Activated CD4-positive, alpha-beta T cell treated with anti-CD3 and anti-CD28 coated beads, Interleukin-2, amount 10 ng/mL, durations not matched to agents 24 days and 14 days (primary cell): Measurements from ENCODE around the gene CABLES1. TPM values are rescaled to one million over a fixed set of nuclear protein-coding genes. Genes with fewer than 3 reads are reported as not detected.

Experiments
- DNase-seq: peaks from one replicate; pipeline ENCODE4 v3.0.0; 2022
- H3K27ac Mint-ChIP-seq: one replicate; pipeline ENCODE4 v1.8.0; 2022; ENCODE audit warnings: mild to moderate bottlenecking, mixed read lengths
- H3K27me3 Mint-ChIP-seq: one replicate; pipeline ENCODE4 v1.8.0; 2022; ENCODE audit warnings: mixed read lengths
- H3K36me3 Mint-ChIP-seq: one replicate; pipeline ENCODE4 v1.8.0; 2022; ENCODE audit warnings: low read depth, mild to moderate bottlenecking, mixed read lengths
- H3K4me1 Mint-ChIP-seq: one replicate; pipeline ENCODE4 v1.8.0; 2021; ENCODE audit warnings: mixed read lengths
- H3K4me3 Mint-ChIP-seq: one replicate; pipeline ENCODE4 v1.8.0; 2022; ENCODE audit warnings: mild to moderate bottlenecking, moderate library complexity, mixed read lengths
- H3K9me3 Mint-ChIP-seq: one replicate; pipeline ENCODE4 v1.8.0; 2021; ENCODE audit warnings: mixed read lengths
- intact Hi-C: fragments of 100-400 bp; cut with micrococcal nuclease; formaldehyde crosslinking; loops from one replicate; pipeline ENCODE4 v1.15.1; 2023
- total RNA-seq: library from RNA; stranded (reverse); gene quantifications from 2 replicates; pipeline ENCODE4 v1.2.3, GENCODE V29; 2022

The CABLES1 gene
- total RNA-seq, 1 donor from 2014 or later, result 6.4 TPM

GRCh38 chr18:23269928-23270327 lies 134.6 kb downstream of the CABLES1 start:
- intact Hi-C loops, result no loop called here
- no peak for DNase-seq
- Mint-ChIP-seq H3K27me3 (no peaks in the 10 kb centered on the region), H3K9me3 (peaks cover 19% of the 10 kb centered on the region), H3K36me3 (peaks cover 10% of the 10 kb centered on the region), H3K27ac (no peak overlapping the region), H3K4me1 (peaks cover 24% of the 10 kb centered on the region), H3K4me3 (no peak overlapping the region)

- intact Hi-C loops, result no loop called here
- Mint-ChIP-seq H3K9me3 (peaks cover 19% of the 10 kb centered on the region), H3K36me3 (peaks cover 10% of the 10 kb centered on the region), H3K27ac (no peak overlapping the region), H3K4me1 (peaks cover 24% of the 10 kb centered on the region), H3K4me3 (no peak overlapping the region), H3K27me3 (no peaks in the 10 kb centered on the region)
- no peak for DNase-seq
Measured at GRCh38 chr18:23270986-23271680, 135.8 kb downstream of the CABLES1 start.

- DNase-seq, result no peak
- peaks cover 17% of the 10 kb centered on the region for H3K4me1 Mint-ChIP-seq
- H3K4me3 Mint-ChIP-seq, result no peak overlapping the region
- no peaks in the 10 kb centered on the region for H3K27me3 Mint-ChIP-seq
- intact Hi-C loops, result no loop called here
- peaks cover 24% of the 10 kb centered on the region for H3K9me3 Mint-ChIP-seq
- no peak overlapping the region for H3K27ac Mint-ChIP-seq
- H3K36me3 Mint-ChIP-seq, result peaks cover 13% of the 10 kb centered on the region
Measured at GRCh38 chr18:23272498-23273232, 137.4 kb downstream of the CABLES1 start.

- Mint-ChIP-seq H3K36me3 (peaks cover 11% of the 10 kb centered on the region), H3K27me3 (no peaks in the 10 kb centered on the region), H3K4me3 (no peak overlapping the region), H3K4me1 (peaks cover 12% of the 10 kb centered on the region), H3K9me3 (peaks cover 29% of the 10 kb centered on the region), H3K27ac (no peak overlapping the region)
- intact Hi-C loops, result no loop called here
- no peak for DNase-seq
Measured at GRCh38 chr18:23273443-23273966, 138.2 kb downstream of the CABLES1 start.

- Mint-ChIP-seq H3K4me1 (peaks cover 8% of the 10 kb centered on the region), H3K27ac (no peak overlapping the region), H3K4me3 (no peak overlapping the region), H3K36me3 (peaks cover 4% of the 10 kb centered on the region), H3K9me3 (peaks cover 22% of the 10 kb centered on the region), H3K27me3 (no peaks in the 10 kb centered on the region)
- no peak for DNase-seq
- intact Hi-C loops, result no loop called here
Measured at GRCh38 chr18:23274638-23275482, 139.6 kb downstream of the CABLES1 start.

- no peak overlapping the region for H3K27ac Mint-ChIP-seq
- H3K4me3 Mint-ChIP-seq, result no peak overlapping the region
- H3K36me3 Mint-ChIP-seq, result peaks cover 4% of the 10 kb centered on the region
- H3K27me3 Mint-ChIP-seq, result no peaks in the 10 kb centered on the region
- intact Hi-C loops, result no loop called here
- DNase-seq, result no peak
- H3K9me3 Mint-ChIP-seq, result peaks cover 15% of the 10 kb centered on the region
- H3K4me1 Mint-ChIP-seq, result peaks cover 8% of the 10 kb centered on the region
Measured at GRCh38 chr18:23276451-23276850, 141.2 kb downstream of the CABLES1 start.

- no peak for DNase-seq
- no peak overlapping the region for H3K4me3 Mint-ChIP-seq
- no peaks in the 10 kb centered on the region for H3K27me3 Mint-ChIP-seq
- H3K9me3 Mint-ChIP-seq, result peaks cover 10% of the 10 kb centered on the region
- H3K36me3 Mint-ChIP-seq, result peaks cover 4% of the 10 kb centered on the region
- intact Hi-C loops, result no loop called here
- no peak overlapping the region for H3K27ac Mint-ChIP-seq
- H3K4me1 Mint-ChIP-seq, result peaks cover 9% of the 10 kb centered on the region
Measured at GRCh38 chr18:23277399-23277798, 142.1 kb downstream of the CABLES1 start.

- intact Hi-C loops, result no loop called here
- H3K27me3 Mint-ChIP-seq, result no peaks in the 10 kb centered on the region
- H3K9me3 Mint-ChIP-seq, result peaks cover 10% of the 10 kb centered on the region
- no peak for DNase-seq
- peaks cover 15% of the 10 kb centered on the region for H3K4me1 Mint-ChIP-seq
- no peak overlapping the region for H3K27ac Mint-ChIP-seq
- no peak overlapping the region for H3K4me3 Mint-ChIP-seq
- H3K36me3 Mint-ChIP-seq, result peaks cover 4% of the 10 kb centered on the region
Measured at GRCh38 chr18:23279931-23280330, 144.6 kb downstream of the CABLES1 start.

GRCh38 chr18:23280844-23281243 lies 145.6 kb downstream of the CABLES1 start:
- peaks cover 4% of the 10 kb centered on the region for H3K36me3 Mint-ChIP-seq
- peaks cover 10% of the 10 kb centered on the region for H3K9me3 Mint-ChIP-seq
- H3K4me3 Mint-ChIP-seq, result no peak overlapping the region
- intact Hi-C loops, result no loop called here
- no peaks in the 10 kb centered on the region for H3K27me3 Mint-ChIP-seq
- no peak overlapping the region for H3K27ac Mint-ChIP-seq
- peaks cover 20% of the 10 kb centered on the region for H3K4me1 Mint-ChIP-seq
- DNase-seq, result no peak

- H3K9me3 Mint-ChIP-seq, result peaks cover 10% of the 10 kb centered on the region
- H3K4me1 Mint-ChIP-seq, result peaks cover 20% of the 10 kb centered on the region
- no peaks in the 10 kb centered on the region for H3K27me3 Mint-ChIP-seq
- peaks cover 4% of the 10 kb centered on the region for H3K36me3 Mint-ChIP-seq
- no peak overlapping the region for H3K27ac Mint-ChIP-seq
- intact Hi-C loops, result no loop called here
- H3K4me3 Mint-ChIP-seq, result no peak overlapping the region
- DNase-seq, result no peak
Measured at GRCh38 chr18:23281626-23282436, 146.5 kb downstream of the CABLES1 start.

- H3K36me3 Mint-ChIP-seq, result peaks cover 1% of the 10 kb centered on the region
- H3K9me3 Mint-ChIP-seq, result peaks cover 8% of the 10 kb centered on the region
- intact Hi-C loops, result no loop called here
- H3K4me1 Mint-ChIP-seq, result peaks cover 20% of the 10 kb centered on the region
- H3K27ac Mint-ChIP-seq, result no peak overlapping the region
- no peak overlapping the region for H3K4me3 Mint-ChIP-seq
- H3K27me3 Mint-ChIP-seq, result no peaks in the 10 kb centered on the region
- no peak for DNase-seq
Measured at GRCh38 chr18:23282437-23282781, 147.1 kb downstream of the CABLES1 start.

- H3K36me3 Mint-ChIP-seq, result no peaks in the 10 kb centered on the region
- H3K27me3 Mint-ChIP-seq, result no peaks in the 10 kb centered on the region
- H3K27ac Mint-ChIP-seq, result peak overlapping the region; percentile 74
- H3K4me1 Mint-ChIP-seq, result peaks cover 20% of the 10 kb centered on the region
- intact Hi-C loops, result loop anchor here (1.0 to 2.0 kb wide), 2 partner anchors 53 to 75 kb away; no protein-coding TSS in a partner anchor
- no peak for DNase-seq
- no peaks in the 10 kb centered on the region for H3K9me3 Mint-ChIP-seq
- no peak overlapping the region for H3K4me3 Mint-ChIP-seq
Measured at GRCh38 chr18:23283916-23284430, 148.7 kb downstream of the CABLES1 start.

- DNase-seq, result no peak
- Mint-ChIP-seq H3K27ac (peak overlapping the region; percentile 74), H3K4me3 (no peak overlapping the region), H3K4me1 (peaks cover 20% of the 10 kb centered on the region), H3K27me3 (no peaks in the 10 kb centered on the region), H3K9me3 (no peaks in the 10 kb centered on the region), H3K36me3 (no peaks in the 10 kb centered on the region)
- intact Hi-C loops, result loop anchor here (1.0 to 2.0 kb wide), 2 partner anchors 54 to 75 kb away; no protein-coding TSS in a partner anchor
Measured at GRCh38 chr18:23284629-23285028, 149.3 kb downstream of the CABLES1 start.
